Measurements from ENCODE around the gene FBXO17. TPM values are rescaled to one million over a fixed set of nuclear protein-coding genes. Genes with fewer than 3 reads are reported as not detected.

FBXO17 gene
- total RNA-seq, 1 donor: 19.9 TPM

- peak within 1 kb of the TSS; percentile 94 for H3K4me3 ChIP-seq (ENCODE audit: low read depth, low read length)
- peak; percentile 100 for DNase-seq (ENCODE audit: low read depth)
- no peak for TF ChIP-seq CTCF (IDR thresholded peaks at IDR 0.05; ENCODE audit: insufficient read depth, low read depth, low read length)
These were observed 75.9 kb downstream of the FBXO17 start, which contains the start of the genes NFKBIB and SIRT2 for GRCh38 chr19:38899447-38900201. TSS of gene NFKBIB (plus strand) at chr19:38899969. CDS start at chr19:38900033, 64 bp downstream. TSS of gene SIRT2 (minus strand) at chr19:38899618. CDS start at chr19:38899521, 97 bp downstream.

DNA sequence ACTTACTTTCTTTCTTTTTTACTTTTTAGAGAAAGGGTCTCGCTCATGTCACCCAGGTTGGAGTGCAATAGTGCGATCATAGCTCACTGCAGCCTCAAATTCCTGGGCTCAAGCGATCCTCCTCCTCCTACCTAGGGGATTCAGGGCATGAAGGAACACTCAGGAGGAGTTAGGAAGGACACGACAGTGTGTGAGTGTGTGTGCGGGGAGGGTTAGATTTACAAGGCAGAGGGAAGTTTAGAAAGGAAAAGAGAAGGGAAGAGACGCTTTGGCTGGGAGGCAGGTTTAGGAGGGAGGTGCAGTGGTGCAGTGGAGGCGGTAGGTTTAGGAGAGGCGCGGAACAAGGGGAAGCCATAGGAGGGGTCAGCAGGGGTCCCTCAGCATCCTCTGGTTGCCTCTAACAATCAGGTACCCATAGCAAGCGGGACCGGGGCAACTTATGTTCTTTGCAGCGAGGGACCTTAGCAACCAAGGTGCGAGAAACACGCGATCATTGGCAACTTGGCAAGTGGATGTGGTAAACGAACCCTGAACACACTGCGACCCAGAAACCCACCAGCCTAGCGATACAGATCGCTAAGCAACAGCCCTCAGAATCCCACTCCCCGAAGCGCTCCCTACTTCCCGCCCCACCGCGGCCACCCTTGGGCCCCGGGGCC lies 76.6 kb downstream of the FBXO17 start:
- TF ChIP-seq CTCF (IDR thresholded peaks at IDR 0.05; ENCODE audit: insufficient read depth, low read depth, low read length): no peak
- DNase-seq (ENCODE audit: low read depth): peak; percentile 22
- peak overlapping the region; percentile 94 for H3K4me3 ChIP-seq (ENCODE audit: low read depth, low read length)

DNA sequence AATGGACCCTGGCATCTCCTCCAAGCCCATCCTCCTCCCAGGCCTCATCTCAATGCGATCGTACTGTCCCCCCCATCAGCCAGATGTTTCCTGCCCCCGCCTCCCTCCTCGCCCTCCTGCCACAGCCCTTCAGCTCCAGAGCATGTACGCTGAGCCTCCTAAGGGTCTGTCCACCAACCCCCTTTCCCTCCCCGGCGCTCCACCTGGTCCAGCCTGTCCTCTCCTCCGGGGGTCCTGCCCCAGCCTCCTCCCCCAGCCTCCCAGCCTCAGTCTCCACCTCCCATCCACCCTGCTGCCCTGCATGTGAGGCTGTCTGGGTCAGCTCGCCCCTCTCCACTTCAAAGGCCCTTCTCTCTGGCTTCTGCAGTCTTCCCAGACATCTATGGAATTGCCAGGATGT lies 80.6 kb downstream of the FBXO17 start:
- TF ChIP-seq CTCF (IDR thresholded peaks at IDR 0.05; ENCODE audit: insufficient read depth, low read depth, low read length): no peak
- no peak overlapping the region for H3K4me3 ChIP-seq (ENCODE audit: low read depth, low read length)
- no peak for DNase-seq (ENCODE audit: low read depth)

DNA sequence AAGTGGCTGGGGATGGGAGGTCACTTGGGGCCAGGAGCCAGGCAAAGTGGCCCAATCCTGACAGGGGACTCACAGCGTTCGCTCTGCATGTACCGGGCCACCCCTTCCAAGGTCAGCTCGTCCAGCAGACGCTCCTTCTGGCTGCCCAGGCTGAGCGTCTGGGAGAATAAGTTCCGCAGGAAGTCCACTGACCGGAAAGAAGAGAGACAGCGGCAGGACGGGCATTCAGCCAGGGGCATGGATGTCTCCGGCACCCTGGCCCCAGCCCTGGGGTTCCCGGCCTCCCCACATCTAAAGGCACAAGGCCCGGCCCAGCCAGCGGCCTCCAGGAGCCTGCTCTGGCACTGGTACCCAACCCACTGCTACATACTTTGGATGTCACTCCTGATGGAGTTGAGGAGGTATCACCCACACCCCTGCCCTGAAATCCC lies 82.2 kb downstream of the FBXO17 start:
- no peak overlapping the region for H3K4me3 ChIP-seq (ENCODE audit: low read depth, low read length)
- no peak for TF ChIP-seq CTCF (IDR thresholded peaks at IDR 0.05; ENCODE audit: insufficient read depth, low read depth, low read length)
- DNase-seq (ENCODE audit: low read depth): no peak

GRCh38 chr19:38892841-38893240 lies 82.7 kb downstream of the FBXO17 start:
- no peak overlapping the region for H3K4me3 ChIP-seq (ENCODE audit: low read depth, low read length)
- no peak for DNase-seq (ENCODE audit: low read depth)
- no peak for TF ChIP-seq CTCF (IDR thresholded peaks at IDR 0.05; ENCODE audit: insufficient read depth, low read depth, low read length)

DNA sequence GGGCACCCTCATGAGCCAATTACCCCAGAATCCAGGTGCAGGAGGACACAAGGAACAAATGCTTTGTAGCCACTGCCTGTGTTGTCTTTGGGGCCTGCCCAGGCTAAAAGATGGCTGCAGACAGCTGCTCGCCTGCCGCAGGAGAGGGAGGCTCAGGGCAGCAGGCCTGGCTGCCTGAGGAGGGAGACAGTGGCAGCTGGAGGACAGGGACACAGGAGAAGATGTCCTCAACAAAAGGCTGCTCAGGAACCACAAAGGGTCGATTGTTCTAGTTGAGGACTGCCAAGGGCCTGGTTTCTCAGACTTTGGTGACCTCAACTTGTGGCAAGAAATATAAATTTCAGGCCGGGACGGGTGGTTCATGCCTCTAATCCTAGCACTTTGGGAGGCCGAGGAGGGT lies 83.8 kb downstream of the FBXO17 start:
- no peak for TF ChIP-seq CTCF (IDR thresholded peaks at IDR 0.05; ENCODE audit: insufficient read depth, low read depth, low read length)
- H3K4me3 ChIP-seq (ENCODE audit: low read depth, low read length): no peak overlapping the region
- no peak for DNase-seq (ENCODE audit: low read depth)

Other genes starting within 250 kb of the FBXO17 start
- gene CAPN12, start 231.3 kb downstream of the FBXO17 start, total RNA-seq: 0.86 TPM in 1 of 2 replicates, not detected in the other
- gene LGALS7, start 202.2 kb downstream of the FBXO17 start, total RNA-seq: not detected in 2 replicates
- gene LGALS7B, start 186.5 kb downstream of the FBXO17 start, total RNA-seq: not detected in 2 replicates
- 0.43 TPM in 1 of 2 replicates, not detected in the other for gene LGALS4, start 162.8 kb downstream of the FBXO17 start, total RNA-seq
- gene ECH1, start 143.9 kb downstream of the FBXO17 start, total RNA-seq: 29.4 and 30.9 TPM in 2 replicates
- 223 and 268 TPM in 2 replicates for gene HNRNPL, start 125.8 kb downstream of the FBXO17 start, total RNA-seq
- gene RINL, start 97.5 kb downstream of the FBXO17 start, total RNA-seq: 1.3 TPM in 2 replicates
- 45.3 and 57.0 TPM in 2 replicates for gene SIRT2, start 76.1 kb downstream of the FBXO17 start, total RNA-seq
- gene NFKBIB, start 75.8 kb downstream of the FBXO17 start, total RNA-seq: 7.3 and 13.9 TPM in 2 replicates
- gene CCER2, start 63.6 kb downstream of the FBXO17 start, total RNA-seq: not detected in 2 replicates
- 19.0 and 23.8 TPM in 2 replicates for gene SARS2, start 45.0 kb downstream of the FBXO17 start, total RNA-seq
- 24.6 and 38.7 TPM in 2 replicates for gene MRPS12, start 44.8 kb downstream of the FBXO17 start, total RNA-seq
- gene FBXO27, start 56.8 kb upstream of the FBXO17 start, total RNA-seq: 2.9 and 4.7 TPM in 2 replicates
- gene ACP7, start 108.6 kb upstream of the FBXO17 start, total RNA-seq: not detected in 2 replicates
- gene PAK4, start 150.0 kb upstream of the FBXO17 start, total RNA-seq: 6.8 and 9.5 TPM in 2 replicates
- gene NCCRP1, start 221.2 kb upstream of the FBXO17 start, total RNA-seq: not detected in 2 replicates
- not detected in 2 replicates for gene SYCN, start 228.5 kb upstream of the FBXO17 start, total RNA-seq

Data from fibroblast of villous mesenchyme (primary cell).